Sigmoid colon (tissue), 4 donors: Measurements from ENCODE around the gene GATB.

Experiments
- EP300 ChIP-seq, 4 donors: sonication (generic); formaldehyde crosslinking; IDR thresholded peaks; one replicate each; pipeline ENCODE4 v1.6.1; 2017; ENCODE audit warnings: antibody characterized with exemption in 4 of 4
- POLR2A ChIP-seq, 2 donors: fragments of 450-650 bp; IDR thresholded peaks; one replicate each; pipeline ENCODE4 v1.6.1; 2016; ENCODE audit warnings: antibody characterized with exemption in 2 of 2, mild to moderate bottlenecking in 2 of 2, moderate library complexity in 2 of 2
- POLR2AphosphoS5 ChIP-seq, 4 donors: sonication (generic); formaldehyde crosslinking; IDR thresholded peaks; one replicate each; pipeline ENCODE4 v1.6.1; 2017; ENCODE audit warnings: antibody characterized with exemption in 4 of 4
- TF ChIP-seq, protein P1 (sequence below), 4 experiments: fragments of 450-650 bp in 3 of 4; fragments of 200-600 bp in 1 of 4; IDR thresholded peaks; one replicate each; pipeline ENCODE4 v1.5.1; 2016 to 2019; ENCODE audit warnings: antibody characterized with exemption in 4 of 4, mild to moderate bottlenecking in 3 of 4, moderate library complexity in 2 of 4

DNA sequence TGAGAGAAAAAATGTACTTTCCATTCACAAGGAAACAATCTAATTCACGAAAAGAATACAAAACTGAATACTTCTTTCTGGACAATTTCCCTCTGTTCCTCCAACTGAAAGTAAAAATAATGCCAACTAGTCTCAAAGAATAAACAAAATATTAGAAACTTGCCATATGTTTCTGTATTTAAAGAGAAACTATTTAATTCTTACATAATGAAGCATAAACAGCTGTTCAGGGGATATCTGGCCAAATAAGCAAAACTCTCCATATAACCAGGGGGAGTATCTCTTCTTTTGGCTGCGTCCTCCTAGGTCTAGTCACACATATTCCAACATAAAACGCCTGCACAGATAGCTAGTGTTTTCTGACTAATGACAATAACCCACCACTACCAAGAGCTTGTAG lies 805 bp downstream of the GATB start:
- TF ChIP-seq EP300 (IDR thresholded peaks at IDR 0.05): no peak
- TF ChIP-seq, protein P1, sequence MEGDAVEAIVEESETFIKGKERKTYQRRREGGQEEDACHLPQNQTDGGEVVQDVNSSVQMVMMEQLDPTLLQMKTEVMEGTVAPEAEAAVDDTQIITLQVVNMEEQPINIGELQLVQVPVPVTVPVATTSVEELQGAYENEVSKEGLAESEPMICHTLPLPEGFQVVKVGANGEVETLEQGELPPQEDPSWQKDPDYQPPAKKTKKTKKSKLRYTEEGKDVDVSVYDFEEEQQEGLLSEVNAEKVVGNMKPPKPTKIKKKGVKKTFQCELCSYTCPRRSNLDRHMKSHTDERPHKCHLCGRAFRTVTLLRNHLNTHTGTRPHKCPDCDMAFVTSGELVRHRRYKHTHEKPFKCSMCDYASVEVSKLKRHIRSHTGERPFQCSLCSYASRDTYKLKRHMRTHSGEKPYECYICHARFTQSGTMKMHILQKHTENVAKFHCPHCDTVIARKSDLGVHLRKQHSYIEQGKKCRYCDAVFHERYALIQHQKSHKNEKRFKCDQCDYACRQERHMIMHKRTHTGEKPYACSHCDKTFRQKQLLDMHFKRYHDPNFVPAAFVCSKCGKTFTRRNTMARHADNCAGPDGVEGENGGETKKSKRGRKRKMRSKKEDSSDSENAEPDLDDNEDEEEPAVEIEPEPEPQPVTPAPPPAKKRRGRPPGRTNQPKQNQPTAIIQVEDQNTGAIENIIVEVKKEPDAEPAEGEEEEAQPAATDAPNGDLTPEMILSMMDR (IDR thresholded peaks at IDR 0.05): no peak
- TF ChIP-seq POLR2A (IDR thresholded peaks at IDR 0.05): no peak
- TF ChIP-seq POLR2AphosphoS5 (IDR thresholded peaks at IDR 0.05): no peak
